ENCODE data around the gene MTO1. TPM values are rescaled to one million over a fixed set of nuclear protein-coding genes. Genes with fewer than 3 reads are reported as not detected.
"Not testable (repeated sequence)": the region's sequence is repeated elsewhere in the genome, so short reads cannot be mapped to it uniquely, and the experiment has no call there.

The MTO1 gene
- total RNA-seq, 1 donor from 2014 or later: 22.0 TPM

DNA sequence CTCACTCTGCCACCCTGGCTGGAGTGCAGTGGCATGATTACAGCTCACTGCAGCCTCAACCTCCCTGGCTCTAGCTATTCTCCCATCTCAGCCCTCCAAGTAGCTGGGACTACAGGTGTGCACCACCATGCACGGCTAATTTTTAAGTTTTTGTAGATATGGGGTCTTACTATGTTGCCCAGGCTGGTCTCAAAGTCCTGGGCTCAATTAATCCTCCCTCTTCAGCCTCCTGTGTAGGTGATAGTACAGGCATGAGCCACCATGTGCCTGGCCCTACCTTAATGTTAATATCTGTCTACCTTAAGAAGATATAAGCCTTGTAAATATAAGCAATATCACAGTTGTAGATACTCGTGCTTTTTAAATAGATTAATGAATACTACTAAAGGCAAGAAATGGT lies 42.6 kb downstream of the MTO1 start:
- no peak for DNase-seq (ENCODE audit: low read depth in 2 of 2)

DNA sequence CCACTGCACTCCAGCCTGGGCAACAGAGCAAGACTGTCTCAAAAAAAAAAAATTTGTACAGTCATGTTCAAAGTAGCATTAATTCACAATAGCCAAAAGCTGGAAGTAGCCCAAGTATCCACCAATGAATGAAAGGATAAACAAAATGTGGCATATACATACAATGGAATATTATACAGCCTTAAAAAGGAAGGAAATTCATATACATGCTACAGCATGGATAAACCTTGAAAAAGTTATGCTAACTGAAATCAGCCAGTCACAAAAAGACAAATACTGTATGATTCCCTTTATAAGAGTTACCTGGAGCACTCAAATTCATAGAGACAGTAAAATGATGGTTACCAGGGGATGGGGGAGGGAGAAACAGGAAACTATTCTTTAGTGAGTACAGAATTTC lies 43.6 kb downstream of the MTO1 start:
- DNase-seq (ENCODE audit: low read depth in 2 of 2): no peak

DNA sequence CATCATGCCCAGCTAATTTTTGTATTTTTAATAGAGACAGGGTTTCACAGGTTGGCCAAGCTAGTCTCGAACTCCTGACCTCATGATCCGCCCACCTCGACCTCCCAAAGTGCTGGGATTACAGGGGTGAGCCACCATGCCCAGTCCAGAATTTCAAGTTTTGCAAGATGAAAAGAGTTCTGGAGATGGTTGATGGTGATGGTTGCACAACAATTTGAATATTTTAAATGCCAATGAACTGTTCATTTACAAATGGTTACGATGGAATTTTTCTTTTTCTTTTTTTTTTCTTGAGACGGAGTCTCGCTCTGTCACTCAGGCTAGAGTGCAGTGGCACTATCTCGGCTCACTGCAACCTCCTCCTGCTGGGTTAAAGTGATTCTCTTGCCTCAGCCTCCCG lies 44.2 kb downstream of the MTO1 start:
- DNase-seq (ENCODE audit: low read depth in 2 of 2): not testable (repeated sequence)

DNA sequence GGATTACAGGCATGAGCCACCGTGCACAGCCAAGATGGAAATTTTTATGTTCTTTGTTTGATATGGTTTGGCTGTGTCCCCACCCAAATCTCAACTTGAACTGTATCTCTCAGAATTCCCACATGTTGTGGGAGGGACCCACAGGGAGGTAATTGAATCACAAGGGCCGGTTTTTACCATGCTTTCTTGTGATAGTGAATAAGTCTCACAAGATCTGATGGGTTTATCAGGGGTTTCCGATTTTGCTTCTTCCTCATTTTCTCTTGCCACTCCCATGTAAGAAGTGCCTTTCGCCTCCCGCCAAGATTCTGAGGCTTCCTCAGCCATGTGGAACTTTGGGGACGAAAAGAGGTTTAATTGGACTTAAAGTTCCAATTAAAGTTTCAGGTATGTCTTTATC lies 44.7 kb downstream of the MTO1 start:
- DNase-seq (ENCODE audit: low read depth in 2 of 2): no peak

DNA sequence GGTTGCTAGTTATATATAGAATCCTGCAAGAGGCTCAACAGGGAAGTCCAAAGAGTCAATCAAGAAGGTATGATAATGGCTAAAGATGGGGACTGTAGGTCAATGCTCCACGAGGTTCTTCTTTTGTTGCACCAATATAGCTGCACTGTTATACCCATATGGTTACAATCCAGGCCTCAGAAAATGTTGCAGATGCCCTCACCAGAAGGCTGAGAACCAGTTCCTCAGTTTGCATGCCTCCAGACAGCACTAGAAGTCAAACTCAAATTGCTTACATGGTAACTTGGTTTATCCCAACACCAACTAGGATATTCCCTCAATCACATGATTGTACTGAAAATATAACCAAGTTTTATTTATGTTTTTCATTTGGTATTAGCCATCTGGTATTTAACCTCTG lies 47.2 kb downstream of the MTO1 start:
- DNase-seq (ENCODE audit: low read depth in 2 of 2): no peak

DNA sequence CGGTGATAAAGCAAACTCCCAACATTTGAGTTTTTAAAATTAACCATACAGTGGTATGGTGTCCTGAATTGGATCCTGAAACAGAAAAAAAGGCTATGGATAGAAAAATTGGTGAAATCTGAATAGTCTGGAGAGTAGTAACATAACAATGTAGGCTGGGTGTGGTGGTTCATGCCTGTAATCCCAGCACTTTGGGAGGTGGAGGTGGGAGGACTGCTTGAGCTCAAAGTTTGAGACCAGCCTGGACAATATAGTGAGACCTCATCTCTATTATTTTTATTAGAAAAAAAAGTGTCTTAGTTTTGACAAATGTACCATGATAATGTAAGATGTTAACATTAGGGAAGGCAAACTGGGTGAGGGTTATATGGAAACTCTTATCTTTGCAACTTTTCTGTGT lies 48.3 kb downstream of the MTO1 start:
- DNase-seq (ENCODE audit: low read depth in 2 of 2): no peak

DNA sequence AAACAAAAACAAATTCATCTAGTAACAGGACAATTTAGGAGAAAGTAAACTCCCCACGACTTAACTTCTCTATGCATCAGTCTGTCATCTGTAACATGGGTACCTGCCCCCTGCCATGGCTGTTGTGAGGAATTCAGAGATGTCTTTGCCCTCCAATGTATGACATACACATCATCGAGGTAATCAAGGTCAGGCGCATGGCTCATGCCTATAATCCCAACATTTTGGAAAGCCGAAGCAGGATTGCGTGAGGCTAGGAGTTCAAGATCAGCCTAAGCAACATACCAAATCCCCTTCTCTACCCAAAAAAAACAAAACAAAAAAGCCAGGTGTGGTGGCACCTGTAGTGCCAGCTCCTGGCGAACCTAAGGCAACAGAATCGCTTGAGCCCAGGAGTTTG lies 50.3 kb downstream of the MTO1 start:
- DNase-seq (ENCODE audit: low read depth in 2 of 2): no peak

DNA sequence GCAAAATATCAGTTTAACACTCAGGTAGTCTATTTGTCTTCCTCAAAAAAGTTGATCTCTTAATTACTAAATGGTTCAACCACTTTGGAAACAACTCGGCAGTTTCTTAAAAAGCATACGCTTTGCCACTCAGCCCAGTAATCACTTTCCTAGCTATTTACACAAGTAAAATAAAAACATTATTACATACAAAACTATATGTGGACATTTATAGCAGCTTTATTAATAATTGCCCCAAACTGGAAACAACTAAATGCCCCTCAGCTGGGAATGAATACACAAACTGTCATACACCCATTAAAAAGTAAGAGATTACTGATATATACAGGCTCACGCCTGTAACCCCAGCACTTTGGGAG lies 51.9 kb downstream of the MTO1 start:
- DNase-seq (ENCODE audit: low read depth in 2 of 2): no peak

DNA sequence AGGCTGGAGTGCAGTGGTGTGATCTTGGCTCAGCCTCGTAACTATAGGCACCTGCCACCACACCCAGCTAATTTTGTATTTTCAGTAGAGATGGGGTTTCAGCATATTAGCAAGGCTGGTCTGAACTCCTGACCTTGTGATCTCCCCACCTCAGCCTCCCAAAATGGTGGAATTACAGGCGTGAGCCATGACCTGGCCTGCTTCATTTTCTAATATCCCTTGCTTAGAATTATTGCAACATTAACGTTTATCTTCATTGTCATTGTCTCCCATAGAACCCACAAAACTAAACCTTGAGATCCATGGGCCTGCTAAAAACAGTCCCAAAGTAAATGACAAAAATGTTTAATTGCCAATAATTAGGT lies 53.2 kb downstream of the MTO1 start:
- DNase-seq (ENCODE audit: low read depth in 2 of 2): no peak

DNA sequence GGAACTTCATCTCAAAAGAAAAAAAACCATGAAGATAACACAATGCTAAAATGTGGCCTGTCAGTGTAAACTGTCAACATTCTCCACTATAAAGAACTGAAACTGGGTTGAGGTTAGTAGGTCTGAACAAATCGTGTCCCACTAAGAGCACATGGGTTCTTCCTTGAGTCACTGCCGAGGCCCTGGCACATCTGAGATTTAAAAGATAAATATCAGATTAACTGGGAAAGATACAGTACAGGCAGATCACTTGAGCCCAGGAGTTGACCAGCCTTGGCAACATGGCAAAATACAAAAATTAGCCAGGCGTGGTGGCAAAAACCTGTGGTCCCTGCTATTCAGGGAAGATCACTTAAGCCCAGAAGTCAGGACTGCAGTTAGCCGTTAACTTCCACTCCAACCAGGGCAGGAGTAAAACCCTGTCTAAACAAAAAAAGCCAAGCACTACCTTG lies 53.7 kb downstream of the MTO1 start:
- no peak for DNase-seq (ENCODE audit: low read depth in 2 of 2)

DNA sequence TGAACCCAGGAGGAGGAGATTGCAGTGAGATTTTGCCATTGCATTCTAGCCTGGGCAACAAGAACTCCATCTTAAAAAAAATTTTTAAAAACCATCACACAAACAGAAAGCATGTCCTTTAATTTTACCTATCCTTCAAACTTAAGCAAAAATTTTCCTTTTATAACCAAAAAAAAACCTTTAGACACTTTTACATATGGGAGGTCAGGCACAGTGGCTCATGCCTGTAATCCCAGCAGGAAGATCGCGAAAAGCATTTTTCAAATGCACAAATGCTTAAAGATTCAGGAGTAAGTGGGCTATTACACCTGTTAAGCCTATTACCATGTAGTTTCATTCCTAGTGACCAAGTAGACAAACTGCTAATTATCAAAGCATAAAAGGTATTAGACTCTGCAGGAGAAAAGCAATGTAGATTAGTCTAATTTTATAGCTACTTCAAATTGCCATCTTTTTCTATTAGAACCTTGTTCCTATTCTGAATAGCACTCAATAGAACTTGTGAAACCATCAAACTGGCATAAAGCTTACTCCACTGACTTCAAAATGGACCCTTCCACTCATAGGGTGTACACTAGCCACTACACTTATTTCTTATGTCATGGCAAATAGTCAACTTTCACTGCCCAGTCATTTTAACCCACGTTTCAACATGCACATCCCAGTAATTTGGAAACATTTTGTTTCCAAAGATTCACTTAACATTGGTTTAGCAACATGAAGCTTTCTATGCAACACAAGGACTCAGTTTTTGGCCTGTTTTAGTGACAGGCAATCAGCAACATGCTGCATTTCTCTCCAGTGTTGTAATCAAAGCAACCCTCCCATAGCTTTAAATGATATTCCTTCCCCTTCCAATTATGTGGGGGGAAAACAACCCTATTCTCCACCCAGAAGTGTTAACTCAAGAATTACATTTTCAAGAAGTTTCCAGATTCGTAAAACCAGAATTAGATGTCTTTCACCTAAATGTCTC lies 55.3 kb downstream of the MTO1 start:
- peak in 1 of 2 donors; percentile 8 for DNase-seq (ENCODE audit: low read depth in 2 of 2)

DNA sequence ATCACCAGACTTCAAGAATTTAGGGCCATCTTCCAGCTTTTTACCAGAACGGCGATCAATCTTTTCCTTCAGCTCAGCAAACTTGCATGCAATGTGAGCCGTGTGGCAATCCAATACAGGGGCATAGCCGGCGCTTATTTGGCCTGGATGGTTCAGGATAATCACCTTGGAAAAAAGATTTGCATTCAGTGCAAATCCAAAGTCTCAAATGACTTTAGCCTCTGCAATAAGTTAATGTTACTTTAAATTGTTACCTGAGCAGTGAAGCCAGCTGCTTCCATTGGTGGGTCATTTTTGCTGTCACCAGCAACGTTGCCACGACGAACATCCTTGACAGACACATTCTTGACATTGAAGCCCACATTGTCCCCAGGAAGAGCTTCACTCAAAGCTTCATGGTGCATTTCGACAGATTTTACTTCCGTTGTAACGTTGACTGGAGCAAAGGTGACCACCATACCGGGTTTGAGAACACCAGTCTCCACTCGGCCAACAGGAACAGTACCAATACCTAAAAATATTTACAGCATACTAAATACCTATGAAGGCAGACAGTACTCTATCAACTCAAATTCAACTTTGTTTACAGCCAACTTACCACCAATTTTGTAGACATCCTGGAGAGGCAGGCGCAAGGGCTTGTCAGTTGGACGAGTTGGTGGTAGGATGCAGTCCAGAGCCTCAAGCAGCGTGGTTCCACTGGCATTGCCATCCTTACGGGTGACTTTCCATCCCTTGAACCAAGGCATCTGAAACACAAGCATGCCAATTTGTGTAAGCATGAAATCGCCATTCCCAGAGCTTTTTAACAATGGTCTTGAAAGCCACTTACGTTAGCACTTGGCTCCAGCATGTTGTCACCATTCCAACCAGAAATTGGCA lies 56.8 kb downstream of the MTO1 start:
- DNase-seq (ENCODE audit: low read depth in 2 of 2): peak in 1 of 2 donors; percentile 26

DNA sequence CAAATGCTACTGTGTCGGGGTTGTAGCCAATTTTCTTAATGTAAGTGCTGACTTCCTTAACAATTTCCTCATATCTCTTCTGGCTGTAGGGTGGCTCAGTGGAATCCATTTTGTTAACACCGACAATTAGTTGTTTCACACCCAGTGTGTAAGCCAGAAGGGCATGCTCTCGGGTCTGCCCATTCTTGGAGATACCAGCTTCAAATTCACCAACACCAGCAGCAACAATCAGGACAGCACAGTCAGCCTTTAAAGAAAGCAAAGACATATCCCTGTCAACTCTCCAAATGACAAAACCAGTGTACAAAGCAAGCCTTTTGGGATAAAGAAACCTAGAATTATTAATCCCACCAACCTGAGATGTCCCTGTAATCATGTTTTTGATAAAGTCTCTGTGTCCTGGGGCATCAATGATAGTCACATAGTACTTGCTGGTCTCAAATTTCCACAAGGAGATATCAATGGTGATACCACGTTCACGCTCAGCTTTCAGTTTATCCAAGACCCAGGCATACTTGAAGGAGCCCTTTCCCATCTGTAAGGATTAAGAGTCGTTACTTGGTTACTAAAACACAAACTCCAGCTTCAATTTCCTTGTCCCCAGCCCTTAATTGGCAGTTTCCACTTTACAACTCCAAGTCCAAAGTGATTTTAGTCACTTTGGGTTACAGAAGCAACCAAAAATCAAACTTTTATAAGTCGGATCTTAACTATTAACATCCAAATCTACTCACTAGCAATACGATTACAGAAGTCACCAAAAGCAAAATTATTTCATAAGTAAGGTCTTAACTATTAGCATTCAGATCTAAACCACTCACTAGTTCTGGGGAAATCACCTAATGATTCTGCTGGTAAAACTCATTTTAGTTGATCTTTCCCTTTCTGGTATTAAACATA lies 57.7 kb downstream of the MTO1 start:
- peak in 1 of 2 donors; percentile 10 for DNase-seq (ENCODE audit: low read depth in 2 of 2)

DNA sequence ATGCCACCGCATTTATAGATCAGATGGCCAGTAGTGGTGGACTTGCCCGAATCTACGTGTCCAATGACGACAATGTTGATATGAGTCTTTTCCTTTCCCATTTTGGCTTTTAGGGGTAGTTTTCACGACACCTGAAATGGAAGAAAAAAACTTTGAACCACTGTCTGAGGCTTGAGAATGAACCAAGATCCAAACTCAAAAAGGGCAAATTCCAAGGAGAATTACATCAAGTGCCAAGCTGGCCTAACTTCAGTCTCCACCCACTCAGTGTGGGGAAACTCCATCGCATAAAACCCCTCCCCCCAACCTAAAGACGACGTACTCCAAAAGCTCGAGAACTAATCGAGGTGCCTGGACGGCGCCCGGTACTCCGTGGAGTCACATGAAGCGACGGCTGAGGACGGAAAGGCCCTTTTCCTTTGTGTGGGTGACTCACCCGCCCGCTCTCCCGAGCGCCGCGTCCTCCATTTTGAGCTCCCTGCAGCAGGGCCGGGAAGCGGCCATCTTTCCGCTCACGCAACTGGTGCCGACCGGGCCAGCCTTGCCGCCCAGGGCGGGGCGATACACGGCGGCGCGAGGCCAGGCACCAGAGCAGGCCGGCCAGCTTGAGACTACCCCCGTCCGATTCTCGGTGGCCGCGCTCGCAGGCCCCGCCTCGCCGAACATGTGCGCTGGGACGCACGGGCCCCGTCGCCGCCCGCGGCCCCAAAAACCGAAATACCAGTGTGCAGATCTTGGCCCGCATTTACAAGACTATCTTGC lies 58.6 kb downstream of the MTO1 start:
- peak; percentile 86 for DNase-seq (ENCODE audit: low read depth in 2 of 2)

DNA sequence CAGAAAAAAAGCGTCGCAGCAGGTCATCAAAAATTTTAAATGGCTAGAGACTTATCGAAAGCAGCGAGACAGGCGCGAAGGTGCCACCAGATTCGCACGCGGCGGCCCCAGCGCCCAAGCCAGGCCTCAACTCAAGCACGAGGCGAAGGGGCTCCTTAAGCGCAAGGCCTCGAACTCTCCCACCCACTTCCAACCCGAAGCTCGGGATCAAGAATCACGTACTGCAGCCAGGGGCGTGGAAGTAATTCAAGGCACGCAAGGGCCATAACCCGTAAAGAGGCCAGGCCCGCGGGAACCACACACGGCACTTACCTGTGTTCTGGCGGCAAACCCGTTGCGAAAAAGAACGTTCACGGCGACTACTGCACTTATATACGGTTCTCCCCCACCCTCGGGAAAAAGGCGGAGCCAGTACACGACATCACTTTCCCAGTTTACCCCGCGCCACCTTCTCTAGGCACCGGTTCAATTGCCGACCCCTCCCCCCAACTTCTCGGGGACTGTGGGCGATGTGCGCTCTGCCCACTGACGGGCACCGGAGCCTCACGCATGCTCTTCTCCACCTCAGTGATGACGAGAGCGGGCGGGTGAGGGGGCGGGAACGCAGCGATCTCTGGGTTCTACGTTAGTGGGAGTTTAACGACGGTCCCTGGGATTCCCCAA lies 59.3 kb downstream of the MTO1 start, which contains the start of gene EEF1A1:
Gene EEF1A1 (minus strand): TSS at position 345 of the 663 bp plus-strand sequence. CDS start 1,006 bp downstream, outside the sequence.
- peak; percentile 100 for DNase-seq (ENCODE audit: low read depth in 2 of 2)

DNA sequence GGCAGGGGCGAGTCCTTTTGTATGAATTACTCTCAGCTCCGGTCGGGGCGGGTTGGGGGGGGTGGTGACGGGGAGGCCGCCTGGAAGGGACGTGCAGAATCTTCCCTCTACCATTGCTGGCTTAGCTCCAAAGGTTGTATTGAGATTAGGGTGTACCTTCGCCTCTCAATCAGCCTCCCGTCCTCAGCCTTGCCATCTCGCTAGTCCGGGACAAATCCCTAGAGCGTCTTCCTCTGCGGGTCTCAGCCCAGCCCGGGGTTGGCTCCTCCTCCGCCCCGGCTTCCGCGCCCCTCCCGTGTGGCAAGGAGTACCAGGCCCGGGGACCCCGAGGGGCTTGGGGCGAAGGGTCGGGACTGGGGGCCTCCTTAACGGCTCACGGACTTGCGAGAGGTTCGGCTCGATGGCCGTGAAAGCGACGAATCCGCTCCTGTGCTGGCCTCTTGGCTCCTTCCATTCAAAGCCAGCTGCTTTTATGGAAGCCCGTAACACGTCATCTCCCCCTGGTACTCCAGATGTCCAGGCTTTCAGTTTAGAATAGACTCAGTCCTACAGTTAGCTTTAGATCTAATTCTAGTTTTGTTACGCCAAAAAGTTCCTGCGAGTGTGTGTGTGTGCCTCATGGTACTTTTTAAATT lies 59.9 kb downstream of the MTO1 start:
- DNase-seq (ENCODE audit: low read depth in 2 of 2): peak; percentile 82 to 84

DNA sequence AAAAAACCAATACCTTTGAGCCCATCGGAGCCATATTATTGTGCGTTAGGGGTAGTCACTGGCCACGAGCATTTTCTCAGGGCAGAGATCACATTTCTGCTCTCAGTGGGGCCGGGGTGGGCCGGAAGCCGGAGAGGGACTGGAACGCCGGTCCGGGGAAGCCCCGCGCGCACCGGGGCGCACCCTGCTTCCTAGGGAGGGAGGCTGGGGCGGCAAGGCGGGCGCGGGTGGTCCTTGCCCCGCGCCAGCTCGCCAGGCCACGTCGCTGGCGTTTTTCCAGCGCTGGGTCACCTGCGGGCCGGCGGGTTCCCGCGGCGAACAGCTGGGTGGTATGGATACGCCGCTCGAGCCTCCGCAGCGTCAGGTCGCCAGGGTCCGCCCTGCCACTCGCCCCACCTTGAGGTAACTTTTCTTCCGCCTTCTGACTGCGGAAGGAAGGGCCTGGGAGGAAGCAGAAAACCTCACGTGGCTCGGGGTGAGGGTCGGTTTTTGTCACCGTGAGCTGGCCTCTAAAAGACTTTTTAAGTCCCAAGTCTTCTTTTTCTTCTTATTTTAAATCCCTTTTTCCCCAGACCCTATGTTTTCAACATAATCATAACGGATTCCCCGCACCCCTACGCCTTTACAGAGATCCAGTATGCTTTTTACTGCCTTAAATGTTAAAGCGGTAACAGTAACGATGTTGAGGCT lies 62.0 kb downstream of the MTO1 start:
- peak; percentile 56 to 57 for DNase-seq (ENCODE audit: low read depth in 2 of 2)

DNA sequence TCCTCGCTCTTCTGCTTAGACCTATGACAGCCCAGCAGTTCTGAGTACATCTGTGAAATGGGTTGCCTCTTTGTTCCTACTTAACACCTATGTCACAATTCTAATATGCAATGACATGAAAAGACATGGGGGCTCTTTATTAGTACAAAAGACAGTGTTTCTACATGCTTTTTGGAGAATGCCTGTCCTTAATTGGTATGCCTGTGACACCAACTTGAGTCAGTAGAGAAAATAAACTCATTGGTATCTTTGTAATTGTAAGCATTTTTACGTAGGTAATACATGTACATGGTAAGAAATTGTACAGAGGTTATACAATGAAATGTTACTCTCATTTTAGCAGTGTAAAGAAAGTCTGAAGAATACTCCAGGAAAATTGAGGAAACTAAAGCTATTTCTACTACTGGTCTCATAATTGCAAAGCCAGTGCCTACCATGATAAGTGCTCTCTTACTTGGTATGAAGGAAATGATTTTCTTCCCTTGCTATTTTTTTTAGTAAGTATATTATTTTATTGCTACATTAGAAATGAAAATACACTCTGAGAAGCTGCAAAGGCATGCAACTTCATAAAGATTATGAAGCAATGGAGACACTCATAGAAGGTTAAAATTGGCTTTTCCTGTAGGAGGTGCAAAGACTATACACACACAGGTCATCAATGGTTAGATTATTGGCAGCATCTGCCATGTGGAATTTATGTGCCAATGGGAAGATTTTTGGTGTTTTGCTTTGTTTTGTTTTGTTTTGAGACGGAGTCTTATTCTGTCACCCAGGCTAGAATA lies 64.2 kb downstream of the MTO1 start:
- no peak for DNase-seq (ENCODE audit: low read depth in 2 of 2)

Data from lung microvascular endothelial cell (primary cell).